Large intestine (tissue), 3 donors: ENCODE measurements around the gene EQTN. TPM values are rescaled to one million over a fixed set of nuclear protein-coding genes. Genes with fewer than 3 reads are reported as not detected.

Experiments used
- DNase-seq, 2 donors: peaks; one replicate each; pipeline versions ENCODE4 v3.0.0 to v3.0.0-alpha.2; 2013
- H3K27ac ChIP-seq: one replicate; pipeline ENCODE4 v1.5.1; 2013; ENCODE audit warnings: low read length
- H3K27me3 ChIP-seq: 2 replicates; pipeline ENCODE4 v1.6.1; 2013; ENCODE audit warnings: low read length; ENCODE audit not compliant: control insufficient read depth, insufficient read depth
- H3K36me3 ChIP-seq: 2 replicates; pipeline ENCODE4 v1.6.1; 2013; ENCODE audit warnings: low read length; ENCODE audit not compliant: control insufficient read depth, insufficient read depth
- H3K4me1 ChIP-seq: one replicate; pipeline ENCODE4 v1.6.1; 2013; ENCODE audit warnings: low read length; ENCODE audit not compliant: control insufficient read depth, insufficient read depth
- H3K4me3 ChIP-seq: one replicate; pipeline ENCODE4 v1.5.1; 2013; ENCODE audit warnings: low read length
- H3K9me3 ChIP-seq: one replicate; pipeline ENCODE4 v1.6.1; 2013; ENCODE audit warnings: mild to moderate bottlenecking, low read depth, low read length, moderate library complexity; ENCODE audit not compliant: control insufficient read depth
- WGBS: methylation state at CpG from one replicate; pipeline ENCODE4 v1.1.5; 2013; ENCODE audit warnings: low lambda C conversion rate; ENCODE audit not compliant: insufficient coverage; 5-methylcytosine and 5-hydroxymethylcytosine counted together
- polyA plus RNA-seq: library from polyadenylated mRNA; unstranded; fragments of 120-200 nt; gene quantifications from one replicate; pipeline ENCODE4 v1.2.1, GENCODE V29; 2013

The EQTN gene
- polyA plus RNA-seq, 1 donor: 0.34 TPM

DNA sequence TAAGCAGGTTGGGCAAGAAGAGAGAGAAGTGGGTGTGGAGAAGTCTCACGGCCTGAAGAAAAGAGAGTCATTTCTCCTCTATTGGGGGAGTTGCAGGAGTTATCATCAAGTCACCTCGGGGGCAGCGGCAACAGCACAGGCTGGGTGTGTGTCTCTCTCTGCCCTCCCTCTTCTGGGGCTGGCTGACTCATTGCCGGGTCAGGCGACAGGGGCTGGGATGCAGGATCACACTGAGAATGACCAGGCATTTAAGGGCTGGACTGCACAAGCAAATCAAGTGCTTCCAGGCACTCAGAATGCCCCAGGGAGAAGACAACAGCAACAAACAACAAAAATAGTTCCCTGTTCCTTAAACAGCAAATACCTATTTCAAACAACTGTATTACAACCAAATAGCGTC lies 6.3 kb upstream of the EQTN start:
- H3K36me3 ChIP-seq: no peaks in the 10 kb centered on the region
- no peak overlapping the region for H3K4me3 ChIP-seq
- H3K27me3 ChIP-seq: no peaks in the 10 kb centered on the region
- no peaks in the 10 kb centered on the region for H3K4me1 ChIP-seq
- 88% methylated on average over 1 of the region's 6 CpGs for WGBS
- no peak overlapping the region for H3K27ac ChIP-seq
- H3K9me3 ChIP-seq: no peaks in the 10 kb centered on the region
- no peak for DNase-seq

DNA sequence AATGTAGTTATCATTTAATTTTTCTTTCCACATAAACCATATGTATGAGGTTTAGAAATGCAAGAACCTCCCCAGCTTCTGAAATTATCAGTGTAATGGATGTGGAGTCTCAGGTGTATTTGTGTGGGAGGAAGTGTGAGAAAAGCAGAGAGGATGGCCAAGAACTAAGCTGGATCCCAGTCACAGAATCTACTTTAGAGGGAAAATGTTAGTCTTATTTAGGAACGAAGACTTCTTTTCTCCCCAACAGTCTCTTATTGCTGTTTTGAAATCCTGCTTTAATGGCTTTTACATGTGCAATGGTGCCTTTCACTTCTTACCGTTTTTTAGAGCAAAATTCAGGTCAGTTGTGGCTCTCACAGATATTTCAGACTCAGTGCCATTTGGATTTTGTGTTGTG lies 3.0 kb downstream of the EQTN start:
- no peaks in the 10 kb centered on the region for H3K27me3 ChIP-seq
- WGBS: no CpG with 5 or more reads among the region's 2 CpGs
- H3K9me3 ChIP-seq: no peaks in the 10 kb centered on the region
- no peak for DNase-seq
- H3K27ac ChIP-seq: no peak overlapping the region
- H3K4me1 ChIP-seq: no peaks in the 10 kb centered on the region
- no peak overlapping the region for H3K4me3 ChIP-seq
- H3K36me3 ChIP-seq: no peaks in the 10 kb centered on the region

DNA sequence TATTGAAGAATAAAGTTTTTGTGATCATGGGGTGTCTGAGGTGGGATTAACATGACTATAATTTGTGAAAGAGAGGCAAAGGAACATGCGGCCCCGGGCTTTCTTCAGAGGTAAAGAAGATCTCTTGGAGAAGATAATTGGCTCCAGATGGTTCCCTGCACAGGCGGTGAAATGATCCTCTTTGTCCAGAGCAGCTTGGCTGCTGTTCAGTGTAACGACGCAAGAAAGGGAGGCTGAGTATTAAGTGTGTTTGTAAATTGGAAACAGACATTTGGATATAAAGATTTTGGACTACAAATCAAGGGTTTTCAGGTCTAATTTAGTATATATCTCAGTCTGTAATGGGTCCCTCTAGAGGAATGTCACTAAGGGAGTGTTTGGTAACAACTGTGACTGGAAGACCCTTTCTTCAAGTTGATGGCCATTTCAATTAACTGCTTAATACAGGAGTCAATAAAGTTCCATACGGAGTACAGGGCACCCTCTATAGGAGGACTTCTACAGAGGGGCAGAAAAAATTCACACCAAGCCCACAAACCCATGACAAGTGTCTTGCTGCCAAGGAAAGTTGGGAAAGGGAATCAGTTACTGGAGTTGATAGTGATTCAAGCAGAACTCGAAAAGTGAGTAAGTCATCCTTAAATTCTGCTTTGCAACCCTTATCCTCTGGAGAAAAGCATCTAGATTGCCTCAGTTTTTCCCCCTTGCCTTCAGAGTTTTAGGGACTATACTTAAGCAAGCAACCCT lies 4.1 kb downstream of the EQTN start:
- no peak for DNase-seq
- Histone ChIP-seq H3K36me3 (no peaks in the 10 kb centered on the region), H3K4me1 (no peaks in the 10 kb centered on the region), H3K27ac (no peak overlapping the region), H3K9me3 (no peaks in the 10 kb centered on the region), H3K4me3 (no peak overlapping the region), H3K27me3 (no peaks in the 10 kb centered on the region)
- no CpG with 5 or more reads among the region's 7 CpGs for WGBS

GRCh38 chr9:27291292-27291691 lies 5.7 kb downstream of the EQTN start:
- WGBS: 100% methylated on average over 3 of the region's 8 CpGs

DNA sequence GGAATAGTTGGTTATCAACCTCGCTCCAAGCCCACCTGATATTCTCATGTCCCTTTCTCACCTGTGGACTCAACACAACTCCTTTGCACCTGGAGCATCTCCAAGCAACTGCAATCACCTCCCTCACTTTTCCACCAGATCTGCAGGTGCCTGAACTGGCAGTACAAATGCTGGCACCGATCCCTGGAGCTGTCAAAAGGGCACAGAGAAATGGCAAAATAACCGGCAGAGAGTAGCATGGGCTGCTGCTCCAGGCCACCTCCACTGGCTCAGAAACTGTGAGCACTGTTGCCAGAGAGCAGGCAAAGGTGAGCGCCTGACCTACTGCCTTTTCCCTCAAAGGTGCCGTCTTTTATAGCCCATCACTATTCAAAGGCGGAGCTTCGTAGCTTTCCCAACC lies 14.7 kb downstream of the EQTN start:
- Histone ChIP-seq H3K4me3 (no peak overlapping the region), H3K36me3 (no peaks in the 10 kb centered on the region), H3K27me3 (no peaks in the 10 kb centered on the region), H3K27ac (no peak overlapping the region), H3K4me1 (no peaks in the 10 kb centered on the region), H3K9me3 (no peaks in the 10 kb centered on the region)
- DNase-seq: no peak
- WGBS: no CpG with 5 or more reads among the region's 7 CpGs

More at GRCh38 chr9:27291292-27291691, 5.7 kb downstream of the EQTN start:
- H3K27me3 ChIP-seq: no peaks in the 10 kb centered on the region
- no peak overlapping the region for H3K4me3 ChIP-seq
- H3K9me3 ChIP-seq: no peaks in the 10 kb centered on the region
- H3K27ac ChIP-seq: no peak overlapping the region
- DNase-seq: no peak
- H3K4me1 ChIP-seq: no peaks in the 10 kb centered on the region
- no peaks in the 10 kb centered on the region for H3K36me3 ChIP-seq

DNA sequence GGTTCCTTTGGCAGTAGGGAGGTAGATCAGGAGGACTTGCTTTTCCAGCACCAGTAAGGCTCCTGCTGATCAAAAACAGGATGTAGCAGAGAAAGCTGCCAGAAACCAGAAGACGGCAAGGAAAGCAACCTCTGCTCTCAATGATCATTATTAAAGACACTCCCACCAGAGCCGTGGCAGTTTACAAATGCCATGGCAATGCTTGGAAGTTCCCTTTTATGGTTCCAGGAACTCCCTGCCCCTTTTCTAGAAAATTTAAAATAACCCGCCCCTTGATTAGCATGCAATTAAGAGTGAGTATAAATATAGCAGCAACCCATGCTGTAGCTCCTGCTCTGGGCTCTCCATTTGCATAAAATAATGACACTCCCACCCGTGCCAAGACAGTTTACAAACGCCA lies 16.1 kb downstream of the EQTN start:
- no peaks in the 10 kb centered on the region for H3K4me1 ChIP-seq
- H3K27me3 ChIP-seq: no peaks in the 10 kb centered on the region
- peak in 1 of 2 donors; percentile 11 for DNase-seq
- no peak overlapping the region for H3K27ac ChIP-seq
- no peaks in the 10 kb centered on the region for H3K36me3 ChIP-seq
- H3K4me3 ChIP-seq: no peak overlapping the region
- no peaks in the 10 kb centered on the region for H3K9me3 ChIP-seq
- WGBS: 39% methylated on average over 3 of the region's 5 CpGs

DNA sequence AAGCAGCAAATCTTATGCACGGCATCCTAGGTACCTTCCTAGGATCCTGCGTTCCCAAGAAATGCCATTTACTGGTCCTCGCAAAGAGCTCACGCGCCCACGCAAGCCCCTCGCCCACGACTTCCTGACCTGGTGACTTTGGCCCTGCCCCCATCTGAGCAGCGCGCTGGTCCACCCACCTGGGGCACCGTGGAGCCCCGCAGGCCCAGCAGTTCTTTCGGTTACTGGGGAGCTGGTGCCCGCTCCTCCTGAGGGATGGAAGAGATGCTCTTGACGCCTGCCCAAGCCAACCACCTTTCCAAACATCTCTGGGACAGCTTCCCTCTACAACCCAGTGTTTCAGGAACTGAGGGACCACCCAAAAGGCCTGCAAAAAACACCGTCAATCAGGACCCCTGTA lies 16.7 kb downstream of the EQTN start:
- WGBS: no CpG with 5 or more reads among the region's 16 CpGs

DNA sequence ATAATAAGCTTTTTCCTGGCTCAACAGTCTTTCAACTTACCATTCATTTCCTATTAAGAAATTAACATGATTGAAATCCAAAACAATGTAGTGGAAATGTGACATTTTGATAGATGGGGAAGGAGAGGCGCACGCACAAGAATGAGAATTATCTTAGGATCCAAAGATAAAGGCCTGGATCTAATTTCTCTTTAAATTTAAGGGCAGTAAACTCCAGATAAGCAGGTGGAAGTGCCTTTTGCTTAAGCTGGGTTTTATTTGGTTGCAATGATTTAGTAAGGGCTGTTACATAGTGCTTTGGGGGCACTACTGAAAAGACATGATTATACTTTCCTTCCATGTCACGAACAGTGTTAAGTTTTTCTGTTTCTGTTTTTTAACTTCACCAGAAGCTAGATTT lies 17.3 kb downstream of the EQTN start:
- Histone ChIP-seq H3K4me1 (no peaks in the 10 kb centered on the region), H3K27ac (no peak overlapping the region)
- 82% methylated on average over 3 of the region's 3 CpGs for WGBS

More for the DNA sequence above, 16.7 kb downstream of the EQTN start:
- Histone ChIP-seq H3K4me1 (no peaks in the 10 kb centered on the region), H3K36me3 (no peaks in the 10 kb centered on the region), H3K27ac (no peak overlapping the region), H3K9me3 (no peaks in the 10 kb centered on the region), H3K4me3 (no peak overlapping the region), H3K27me3 (no peaks in the 10 kb centered on the region)
- no peak for DNase-seq

GRCh38 chr9:27278374-27278773 lies 18.6 kb downstream of the EQTN start:
- no CpG with 5 or more reads among the region's 1 CpG for WGBS
- Histone ChIP-seq H3K9me3 (no peaks in the 10 kb centered on the region), H3K27ac (no peak overlapping the region), H3K27me3 (no peaks in the 10 kb centered on the region), H3K4me3 (no peak overlapping the region), H3K4me1 (no peaks in the 10 kb centered on the region), H3K36me3 (no peaks in the 10 kb centered on the region)
- peak; percentile 23 to 52 for DNase-seq

More for the DNA sequence above, 17.3 kb downstream of the EQTN start:
- Histone ChIP-seq H3K27me3 (no peaks in the 10 kb centered on the region), H3K36me3 (no peaks in the 10 kb centered on the region), H3K4me3 (no peak overlapping the region), H3K9me3 (no peaks in the 10 kb centered on the region)
- DNase-seq: no peak

GRCh38 chr9:27276193-27277030 lies 20.5 kb downstream of the EQTN start:
- H3K9me3 ChIP-seq: no peaks in the 10 kb centered on the region
- H3K27ac ChIP-seq: no peak overlapping the region
- no peak overlapping the region for H3K4me3 ChIP-seq
- peak; percentile 33 to 57 for DNase-seq
- H3K4me1 ChIP-seq: no peaks in the 10 kb centered on the region
- H3K36me3 ChIP-seq: no peaks in the 10 kb centered on the region
- WGBS: 10% methylated on average over 5 of the region's 12 CpGs
- no peaks in the 10 kb centered on the region for H3K27me3 ChIP-seq
